ENCODE measurements around the gene MYCBP. TPM values are rescaled to one million over a fixed set of nuclear protein-coding genes. Genes with fewer than 3 reads are reported as not detected.
A peak's percentile ranks its signal among the peaks of the same experiment; 100 is the strongest.
"Not testable (repeated sequence)": the region's sequence is repeated elsewhere in the genome, so short reads cannot be mapped to it uniquely, and the experiment has no call there.

The MYCBP gene
- total RNA-seq, 1 donor from 2014 or later: 34.6 TPM

- Mint-ChIP-seq H3K27ac (ENCODE audit: unreplicated experiment) (peak overlapping the region; percentile 1), H3K36me3 (ENCODE audit: low read depth, unreplicated experiment) (peaks cover 27% of the 10 kb centered on the region), H3K4me1 (ENCODE audit: unreplicated experiment) (peaks cover 6% of the 10 kb centered on the region), H3K27me3 (ENCODE audit: unreplicated experiment) (no peaks in the 10 kb centered on the region), H3K4me3 (ENCODE audit: unreplicated experiment) (no peak overlapping the region), H3K9me3 (ENCODE audit: unreplicated experiment) (no peaks in the 10 kb centered on the region)
- TF ChIP-seq, protein P1, sequence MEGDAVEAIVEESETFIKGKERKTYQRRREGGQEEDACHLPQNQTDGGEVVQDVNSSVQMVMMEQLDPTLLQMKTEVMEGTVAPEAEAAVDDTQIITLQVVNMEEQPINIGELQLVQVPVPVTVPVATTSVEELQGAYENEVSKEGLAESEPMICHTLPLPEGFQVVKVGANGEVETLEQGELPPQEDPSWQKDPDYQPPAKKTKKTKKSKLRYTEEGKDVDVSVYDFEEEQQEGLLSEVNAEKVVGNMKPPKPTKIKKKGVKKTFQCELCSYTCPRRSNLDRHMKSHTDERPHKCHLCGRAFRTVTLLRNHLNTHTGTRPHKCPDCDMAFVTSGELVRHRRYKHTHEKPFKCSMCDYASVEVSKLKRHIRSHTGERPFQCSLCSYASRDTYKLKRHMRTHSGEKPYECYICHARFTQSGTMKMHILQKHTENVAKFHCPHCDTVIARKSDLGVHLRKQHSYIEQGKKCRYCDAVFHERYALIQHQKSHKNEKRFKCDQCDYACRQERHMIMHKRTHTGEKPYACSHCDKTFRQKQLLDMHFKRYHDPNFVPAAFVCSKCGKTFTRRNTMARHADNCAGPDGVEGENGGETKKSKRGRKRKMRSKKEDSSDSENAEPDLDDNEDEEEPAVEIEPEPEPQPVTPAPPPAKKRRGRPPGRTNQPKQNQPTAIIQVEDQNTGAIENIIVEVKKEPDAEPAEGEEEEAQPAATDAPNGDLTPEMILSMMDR (IDR thresholded peaks at IDR 0.05; ENCODE audit: unreplicated experiment): no peak
- no peak for DNase-seq (ENCODE audit: low spot score)
Measured at GRCh38 chr1:38840281-38840680, 32.9 kb downstream of the MYCBP start.

DNA sequence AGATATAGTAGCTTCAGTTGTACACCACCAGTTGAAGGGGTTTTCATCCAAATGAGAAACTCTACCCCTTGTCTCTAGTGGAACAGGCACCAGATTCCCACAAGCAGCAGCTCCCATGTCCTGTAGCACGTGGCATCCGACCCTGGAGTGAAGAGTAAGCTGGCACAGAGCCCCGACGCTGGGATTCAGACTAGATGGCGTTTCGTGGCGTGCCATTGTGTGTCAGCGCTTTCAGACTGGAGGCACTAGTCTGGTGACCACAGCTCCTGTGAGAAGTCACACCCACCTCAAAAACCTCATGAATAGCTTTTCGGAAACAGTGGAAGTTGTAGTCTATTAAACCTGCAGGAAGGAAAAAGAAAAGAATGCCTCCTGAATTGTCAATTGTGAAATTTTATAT is 33.8 kb downstream of the MYCBP start:
- Mint-ChIP-seq H3K9me3 (ENCODE audit: unreplicated experiment) (no peaks in the 10 kb centered on the region), H3K4me3 (ENCODE audit: unreplicated experiment) (no peak overlapping the region), H3K27ac (ENCODE audit: unreplicated experiment) (no peak overlapping the region), H3K36me3 (ENCODE audit: low read depth, unreplicated experiment) (peaks cover 18% of the 10 kb centered on the region), H3K4me1 (ENCODE audit: unreplicated experiment) (peaks cover 6% of the 10 kb centered on the region), H3K27me3 (ENCODE audit: unreplicated experiment) (no peaks in the 10 kb centered on the region)
- TF ChIP-seq, protein P1 (IDR thresholded peaks at IDR 0.05; ENCODE audit: unreplicated experiment): no peak
- DNase-seq (ENCODE audit: low spot score): no peak

DNA sequence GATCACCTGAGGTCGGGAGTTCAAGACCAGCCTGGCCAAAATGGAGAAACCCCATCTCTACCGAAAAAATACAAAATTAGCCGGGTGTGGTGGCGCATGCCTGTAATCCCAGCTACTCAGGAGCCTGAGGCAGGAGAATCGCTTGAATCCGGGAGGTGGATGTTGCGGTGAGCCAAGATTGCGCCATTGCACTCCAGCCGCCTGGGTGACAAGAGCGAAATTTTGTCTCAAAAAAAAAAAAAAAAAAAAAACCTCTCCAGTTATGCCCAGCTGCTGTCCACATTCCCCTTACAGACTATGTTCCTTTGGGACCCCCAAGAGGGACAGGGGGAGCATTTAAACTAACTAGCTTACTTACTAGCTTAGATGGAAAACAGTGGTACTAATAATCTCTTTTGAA is 36.8 kb downstream of the MYCBP start:
- Mint-ChIP-seq H3K36me3 (ENCODE audit: low read depth, unreplicated experiment) (peaks cover 12% of the 10 kb centered on the region), H3K4me1 (ENCODE audit: unreplicated experiment) (peaks cover 13% of the 10 kb centered on the region)
- H3K27me3 Mint-ChIP-seq (ENCODE audit: unreplicated experiment); H3K4me3 Mint-ChIP-seq (ENCODE audit: unreplicated experiment); H3K27ac Mint-ChIP-seq (ENCODE audit: unreplicated experiment); DNase-seq (ENCODE audit: low spot score); H3K9me3 Mint-ChIP-seq (ENCODE audit: unreplicated experiment): not testable (repeated sequence)

- peaks cover 8% of the 10 kb centered on the region for H3K36me3 Mint-ChIP-seq (ENCODE audit: low read depth, unreplicated experiment)
- H3K27ac Mint-ChIP-seq (ENCODE audit: unreplicated experiment): no peak overlapping the region
- no peaks in the 10 kb centered on the region for H3K9me3 Mint-ChIP-seq (ENCODE audit: unreplicated experiment)
- H3K4me3 Mint-ChIP-seq (ENCODE audit: unreplicated experiment): no peak overlapping the region
- H3K4me1 Mint-ChIP-seq (ENCODE audit: unreplicated experiment): peaks cover 7% of the 10 kb centered on the region
- H3K27me3 Mint-ChIP-seq (ENCODE audit: unreplicated experiment): peaks cover 4% of the 10 kb centered on the region
- TF ChIP-seq, protein P1 (IDR thresholded peaks at IDR 0.05; ENCODE audit: unreplicated experiment): peak; percentile 87
- DNase-seq (ENCODE audit: low spot score): peak; percentile 68
Measured at GRCh38 chr1:38834937-38835827, 38.0 kb downstream of the MYCBP start.

- DNase-seq (ENCODE audit: low spot score): no peak
- Mint-ChIP-seq H3K4me1 (ENCODE audit: unreplicated experiment) (peaks cover 7% of the 10 kb centered on the region), H3K36me3 (ENCODE audit: low read depth, unreplicated experiment) (peaks cover 6% of the 10 kb centered on the region), H3K27ac (ENCODE audit: unreplicated experiment) (no peak overlapping the region), H3K27me3 (ENCODE audit: unreplicated experiment) (peaks cover 4% of the 10 kb centered on the region), H3K9me3 (ENCODE audit: unreplicated experiment) (no peaks in the 10 kb centered on the region), H3K4me3 (ENCODE audit: unreplicated experiment) (no peak overlapping the region)
- TF ChIP-seq, protein P1 (IDR thresholded peaks at IDR 0.05; ENCODE audit: unreplicated experiment): no peak
Measured at GRCh38 chr1:38834221-38834782, 38.8 kb downstream of the MYCBP start.
